HTR-8/SVneo (cell line): Measurements from ENCODE around the gene EFCAB11.
A peak's percentile ranks its signal among the peaks of the same experiment; 100 is the strongest.

Experiments
- DNase-seq: peaks from one replicate; pipeline ENCODE4 v3.0.0; 2011; ENCODE audit warnings: low spot score, mixed read lengths; ENCODE audit not compliant: insufficient read length
- FAIRE-seq: peaks from 2 replicates; lab custom pipeline; 2011; peaks lifted over from hg19 to GRCh38; lab: Jason Lieb, UNC

EFCAB11 gene

GRCh38 chr14:89836830-89837469, 117.6 kb downstream of the EFCAB11 start:
- DNase-seq (no peak), FAIRE-seq (no peak)

GRCh38 chr14:89833661-89834060, 120.9 kb downstream of the EFCAB11 start:
- FAIRE-seq, result no peak
- DNase-seq, result no peak

GRCh38 chr14:89833120-89833532, 121.4 kb downstream of the EFCAB11 start:
- FAIRE-seq, result no peak
- DNase-seq, result no peak

- DNase-seq (no peak), FAIRE-seq (no peak)
Measured at GRCh38 chr14:89828471-89829165, 125.9 kb downstream of the EFCAB11 start.

DNA sequence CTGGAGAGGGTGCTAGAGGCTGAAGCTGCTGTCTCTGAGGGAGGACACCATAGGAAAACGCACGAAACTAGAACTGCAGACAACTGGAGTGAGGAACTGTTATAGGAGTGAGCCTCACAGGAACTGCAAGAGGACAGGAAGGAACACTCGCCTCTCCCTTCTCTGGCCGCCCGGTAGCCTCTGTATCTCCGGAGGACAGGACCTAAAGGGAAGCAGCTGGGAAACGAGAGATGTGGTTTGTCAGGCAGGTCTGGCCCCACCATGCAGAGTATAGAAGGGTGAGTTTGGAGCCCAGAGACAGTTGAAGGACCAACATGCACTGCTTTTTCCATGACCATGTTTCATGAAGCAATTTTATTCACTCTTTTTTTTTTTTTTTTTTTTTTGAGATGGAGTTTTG, 127.3 kb downstream of the EFCAB11 start:
- DNase-seq (no peak), FAIRE-seq (no peak)

DNA sequence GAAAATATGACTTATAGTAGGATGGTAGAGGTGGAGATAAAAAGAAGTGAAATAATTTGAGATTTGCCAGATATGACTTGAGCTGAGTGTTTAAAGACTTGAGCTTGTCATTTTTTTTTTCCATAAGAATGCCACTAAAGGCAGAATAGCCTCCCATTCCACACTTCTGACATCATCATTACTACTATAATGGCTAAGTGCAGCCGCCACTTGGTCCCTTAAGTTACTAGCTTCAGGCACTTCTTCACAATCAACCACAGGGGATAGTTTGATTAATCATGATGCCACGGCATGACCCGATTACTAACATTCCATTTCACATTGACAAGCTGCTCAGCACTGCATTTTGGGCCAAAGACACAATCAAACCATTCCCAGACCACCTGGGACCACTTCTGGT, 127.9 kb downstream of the EFCAB11 start:
- peak; percentile 13 for FAIRE-seq
- peak; percentile 32 for DNase-seq

DNA sequence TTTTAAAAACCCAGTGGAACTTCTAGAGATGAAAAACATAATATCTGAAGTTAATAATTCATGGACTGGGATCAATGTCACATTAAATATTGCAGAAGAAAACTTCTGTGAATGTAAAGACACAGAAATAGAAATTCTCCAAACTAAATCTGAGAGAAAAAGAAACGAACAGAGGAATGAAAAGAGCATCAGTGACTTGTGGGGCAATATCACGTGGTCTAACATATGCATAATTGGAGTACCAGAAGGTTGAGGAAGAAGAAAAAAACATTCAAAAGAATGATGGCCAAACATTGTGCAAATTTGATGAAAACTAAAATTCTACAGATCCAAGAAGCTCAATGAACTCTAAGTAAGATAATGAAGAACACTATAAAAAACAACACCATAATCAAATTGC, 130.8 kb downstream of the EFCAB11 start:
- FAIRE-seq (no peak), DNase-seq (no peak)

DNA sequence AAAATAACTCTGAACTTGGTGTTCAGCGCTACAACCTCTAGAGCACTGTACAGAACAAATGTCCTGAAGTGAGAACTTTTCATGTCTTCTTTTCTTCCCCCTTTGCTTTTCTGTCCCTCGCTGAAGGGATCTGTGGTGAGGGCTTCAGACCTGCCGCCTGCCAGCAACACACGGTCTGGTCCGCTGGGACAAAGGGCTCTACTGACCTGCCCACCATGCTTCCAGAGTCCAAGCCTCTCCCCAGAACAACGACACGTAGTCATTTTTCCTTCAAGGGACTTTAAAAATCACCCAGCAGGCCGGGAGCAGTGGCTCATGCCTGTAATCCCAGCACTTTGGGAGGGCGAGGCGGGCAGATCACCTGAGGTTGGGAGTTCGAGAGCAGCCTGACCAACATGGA, 140.4 kb downstream of the EFCAB11 start:
- FAIRE-seq (no peak), DNase-seq (no peak)

DNA sequence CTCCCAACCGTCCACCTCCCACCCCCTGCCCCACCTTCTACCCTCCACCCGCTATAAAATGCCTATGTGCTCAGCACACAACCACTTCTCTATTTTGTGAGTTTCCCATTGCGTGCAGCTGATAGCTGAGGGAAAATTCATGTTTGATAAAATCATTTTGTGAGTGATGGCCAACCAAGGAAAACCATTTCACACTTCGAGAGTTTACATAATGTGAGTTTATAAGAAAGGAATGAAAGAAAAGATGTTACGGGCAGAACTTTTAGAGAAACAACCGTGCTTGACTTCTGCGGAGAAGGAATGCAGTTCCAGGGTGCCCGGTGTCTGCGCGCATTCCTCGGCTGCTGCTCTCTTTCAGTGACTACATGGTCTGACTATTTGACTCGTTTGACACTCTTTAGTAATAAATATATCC, 140.9 kb downstream of the EFCAB11 start:
- FAIRE-seq (no peak), DNase-seq (peak; percentile 56)

DNA sequence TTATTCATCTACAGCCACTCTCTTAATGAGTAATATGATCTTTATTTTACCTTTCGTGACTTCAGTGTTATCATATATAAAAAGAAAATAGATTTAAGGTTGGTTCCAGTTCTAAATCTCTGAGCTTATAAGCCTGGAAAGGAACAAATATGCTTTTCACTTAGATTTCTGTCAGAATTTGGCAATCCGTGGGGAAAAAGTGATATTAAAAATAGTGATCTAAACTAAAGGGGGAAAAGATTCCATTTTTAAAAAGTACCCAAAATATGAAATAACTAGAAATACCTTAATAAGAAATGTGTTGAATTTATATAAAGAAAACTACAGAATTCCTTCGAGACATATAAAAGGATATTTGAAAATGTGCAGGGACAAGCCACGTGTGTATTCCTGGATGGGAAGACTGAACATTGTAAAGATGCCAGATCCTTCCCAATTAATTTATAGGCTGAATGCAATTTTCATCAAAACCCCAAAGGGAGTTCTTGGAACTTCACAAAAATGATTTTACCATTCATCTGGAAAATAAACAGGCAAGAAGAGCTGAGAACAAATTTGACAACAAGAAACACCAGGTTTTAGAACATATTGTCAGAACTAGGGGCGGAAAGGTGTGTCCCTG, 142.5 kb downstream of the EFCAB11 start:
- FAIRE-seq (no peak), DNase-seq (no peak)

- FAIRE-seq (no peak), DNase-seq (no peak)
Measured at GRCh38 chr14:89810101-89810500, 144.4 kb downstream of the EFCAB11 start.

- DNase-seq, result no peak
- FAIRE-seq, result no peak
Measured at GRCh38 chr14:89807892-89808291, 146.6 kb downstream of the EFCAB11 start.

GRCh38 chr14:89807151-89807550, 147.4 kb downstream of the EFCAB11 start:
- DNase-seq (no peak), FAIRE-seq (no peak)

DNA sequence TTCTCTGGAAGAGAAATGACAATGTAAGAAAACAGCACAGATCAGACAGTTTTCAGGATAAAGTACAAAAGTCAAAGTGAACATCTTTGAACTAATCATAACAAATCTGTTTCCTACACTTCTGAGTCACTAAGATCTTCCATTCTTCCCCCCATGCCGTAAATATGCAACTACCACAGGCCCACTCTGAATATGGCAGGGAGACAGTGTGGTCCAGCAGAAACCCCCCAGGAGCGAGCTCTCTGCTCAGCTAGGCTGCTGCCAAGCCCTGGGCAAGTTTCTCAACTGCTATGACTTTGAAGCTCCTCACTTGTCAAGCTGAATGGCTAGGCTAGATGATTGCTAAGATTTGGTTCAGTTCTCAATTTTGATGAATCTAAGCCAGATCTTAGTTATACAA, 148.1 kb downstream of the EFCAB11 start:
- DNase-seq, result no peak
- no peak for FAIRE-seq

DNA sequence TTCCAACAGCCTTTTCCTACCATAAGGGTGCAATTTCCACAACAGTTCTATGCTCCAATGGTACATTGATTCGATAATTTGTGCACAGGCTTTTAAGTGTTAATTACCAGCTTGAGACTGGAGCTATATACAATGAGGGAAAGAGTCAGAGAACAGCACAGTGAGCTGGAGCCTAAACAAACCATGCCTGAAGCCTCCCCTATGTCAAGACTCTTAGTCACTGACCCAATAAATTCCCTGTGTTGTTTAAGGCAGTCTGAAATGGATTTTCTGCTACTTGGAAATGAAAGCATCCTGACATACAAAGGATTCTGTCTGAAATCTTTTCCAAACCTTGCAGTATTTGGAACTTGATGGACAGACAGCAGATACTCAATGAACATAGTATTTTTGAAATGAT, 149.0 kb downstream of the EFCAB11 start:
- FAIRE-seq, result no peak

GRCh38 chr14:89803542-89803941, 151.0 kb downstream of the EFCAB11 start:
- no peak for DNase-seq
- no peak for FAIRE-seq

More for the DNA sequence above, 149.0 kb downstream of the EFCAB11 start:
- DNase-seq, result no peak

DNA sequence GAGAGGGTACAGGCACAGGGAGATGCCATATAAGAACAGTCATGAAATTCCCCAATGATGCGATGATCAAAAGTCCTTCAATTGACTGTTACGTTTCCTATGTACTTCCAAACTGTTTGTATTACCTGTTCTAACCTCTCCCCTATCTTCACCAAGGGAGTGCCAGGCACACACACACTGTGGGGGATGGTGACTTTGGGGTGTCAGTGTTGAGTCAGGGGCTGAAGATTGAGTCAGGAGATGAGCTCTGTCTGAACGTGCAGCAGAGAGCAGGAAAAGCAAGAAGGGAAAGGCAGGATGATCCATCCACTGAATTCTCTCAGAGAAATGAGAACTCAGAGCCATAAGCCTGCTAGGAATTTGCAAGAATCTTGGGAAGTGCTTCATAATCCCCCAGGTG, 153.4 kb downstream of the EFCAB11 start:
- no peak for DNase-seq

DNA sequence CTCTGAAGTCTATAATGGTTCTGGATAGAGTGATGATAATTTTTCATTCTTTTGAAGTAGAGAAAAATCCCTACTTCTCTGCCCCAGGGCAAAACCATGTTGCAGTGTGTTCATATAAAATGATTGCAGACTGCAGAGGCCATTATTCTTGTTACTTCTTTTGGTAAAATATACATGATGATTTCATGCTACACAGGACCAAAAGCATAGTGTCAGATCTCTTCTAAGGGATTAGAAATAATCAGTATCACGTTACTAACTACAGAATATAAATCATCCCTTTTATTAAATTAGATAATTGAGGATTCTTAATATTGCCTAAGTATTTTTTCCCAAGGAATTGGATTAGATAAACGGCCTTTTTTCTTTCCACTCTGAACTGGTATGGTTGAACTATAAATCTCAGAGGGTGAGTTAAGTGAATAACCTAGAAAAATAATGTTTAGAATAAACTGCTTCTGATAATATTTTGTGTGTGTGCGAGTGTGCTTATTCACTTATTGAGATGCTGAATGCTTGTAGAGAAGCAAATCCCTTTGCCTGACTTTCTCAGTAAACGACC, 156.2 kb downstream of the EFCAB11 start:
- FAIRE-seq, result no peak
- no peak for DNase-seq

More for the DNA sequence above, 153.4 kb downstream of the EFCAB11 start:
- no peak for FAIRE-seq

GRCh38 chr14:89797148-89797547, 157.4 kb downstream of the EFCAB11 start:
- DNase-seq, result no peak
- FAIRE-seq, result no peak

GRCh38 chr14:89794096-89794495, 160.4 kb downstream of the EFCAB11 start:
- FAIRE-seq, result no peak

DNA sequence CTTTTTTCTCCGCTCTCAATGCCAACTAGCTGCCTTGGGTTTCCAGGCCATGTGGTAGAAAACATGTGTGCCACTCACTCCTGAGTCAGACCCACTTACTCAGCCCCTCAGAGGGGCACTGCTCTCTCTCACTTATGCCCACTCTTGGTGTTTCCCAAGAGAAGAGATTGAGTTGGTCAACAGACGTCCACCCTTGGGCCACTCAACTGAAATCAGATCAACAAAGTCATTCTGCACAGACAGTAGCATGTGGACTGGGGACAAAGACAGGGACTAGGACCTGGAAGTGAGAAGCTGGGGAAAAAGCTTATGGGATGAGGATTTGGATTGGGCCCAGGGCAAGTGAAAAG, 161.2 kb downstream of the EFCAB11 start:
- DNase-seq (no peak), FAIRE-seq (no peak)

More at GRCh38 chr14:89794096-89794495, 160.4 kb downstream of the EFCAB11 start:
- no peak for DNase-seq
